ENCODE data around the gene PTCD1.
"Not testable (repeated sequence)": the region's sequence is repeated elsewhere in the genome, so short reads cannot be mapped to it uniquely, and the experiment has no call there.

The PTCD1 gene

DNA sequence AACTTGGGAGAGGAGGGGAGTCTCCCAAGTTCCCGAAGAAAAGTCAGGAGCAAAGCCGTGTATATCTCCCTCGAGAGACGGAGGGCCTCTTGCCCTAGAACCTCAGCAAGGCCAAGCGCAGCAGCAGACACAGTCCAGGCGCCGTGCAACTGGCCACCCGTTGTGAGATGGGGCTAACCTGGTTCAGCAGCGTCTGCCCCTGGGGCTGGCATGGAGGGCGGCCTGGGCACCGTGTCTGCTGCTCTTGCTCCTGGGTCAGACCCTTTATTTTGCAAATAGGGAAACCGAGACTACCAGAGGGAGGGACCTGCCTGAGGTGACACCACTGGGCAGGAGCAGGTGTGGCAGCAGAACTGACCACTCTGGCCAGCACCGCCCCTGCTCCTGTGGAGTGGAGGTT is 13.9 kb upstream of the PTCD1 start:
- no peak for DNase-seq
- in situ Hi-C loops (cut with HindIII; ENCODE audit: low pct_ligation_motif_present, low pct_unique_long_range_greater_than_20kb, low sequenced_read_pairs) = no loop called here

DNA sequence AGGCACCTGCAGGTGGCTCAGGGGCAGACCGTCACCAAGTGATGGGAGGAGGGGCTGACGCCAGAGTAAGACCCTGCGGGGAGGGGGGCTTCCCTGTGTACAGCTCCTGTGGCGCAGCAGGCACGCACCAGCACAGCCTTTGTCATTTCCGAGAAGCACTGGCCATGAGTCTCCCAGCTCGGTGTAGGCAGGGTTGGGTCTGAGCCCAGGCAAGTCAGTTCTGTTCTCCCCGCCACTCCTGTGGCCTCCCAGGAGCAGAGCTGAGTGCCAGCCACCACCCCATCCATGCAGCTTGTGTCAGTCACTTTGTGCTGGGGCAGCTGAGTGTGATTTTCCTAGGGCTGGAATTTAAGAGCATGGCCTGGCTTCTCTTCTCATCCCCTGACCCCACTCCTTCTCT is 13.3 kb upstream of the PTCD1 start:
- DNase-seq = no peak
- in situ Hi-C loops (cut with HindIII; ENCODE audit: low pct_ligation_motif_present, low pct_unique_long_range_greater_than_20kb, low sequenced_read_pairs) = no loop called here

DNA sequence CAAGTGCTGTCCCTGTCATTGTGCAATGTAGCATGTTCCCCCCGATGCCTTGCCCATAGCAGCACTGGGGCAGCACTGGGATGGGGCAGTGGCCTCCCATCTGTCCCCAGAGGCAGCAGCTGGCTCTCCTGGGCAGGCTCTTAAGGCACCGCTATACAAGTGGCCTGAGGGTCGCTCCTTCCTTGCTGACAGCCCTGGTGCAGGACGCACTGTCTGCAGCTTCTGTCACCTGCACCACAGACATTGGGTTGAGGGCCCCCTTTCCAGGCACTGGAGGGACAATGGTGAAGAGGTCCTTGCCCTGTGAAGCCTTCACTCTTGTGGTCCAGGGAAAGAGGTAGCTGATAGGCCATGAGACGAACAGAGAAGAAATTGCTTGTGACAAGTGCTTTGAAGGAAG is 10.7 kb upstream of the PTCD1 start:
- in situ Hi-C loops (cut with HindIII; ENCODE audit: low pct_ligation_motif_present, low pct_unique_long_range_greater_than_20kb, low sequenced_read_pairs) = no loop called here
- DNase-seq = no peak

DNA sequence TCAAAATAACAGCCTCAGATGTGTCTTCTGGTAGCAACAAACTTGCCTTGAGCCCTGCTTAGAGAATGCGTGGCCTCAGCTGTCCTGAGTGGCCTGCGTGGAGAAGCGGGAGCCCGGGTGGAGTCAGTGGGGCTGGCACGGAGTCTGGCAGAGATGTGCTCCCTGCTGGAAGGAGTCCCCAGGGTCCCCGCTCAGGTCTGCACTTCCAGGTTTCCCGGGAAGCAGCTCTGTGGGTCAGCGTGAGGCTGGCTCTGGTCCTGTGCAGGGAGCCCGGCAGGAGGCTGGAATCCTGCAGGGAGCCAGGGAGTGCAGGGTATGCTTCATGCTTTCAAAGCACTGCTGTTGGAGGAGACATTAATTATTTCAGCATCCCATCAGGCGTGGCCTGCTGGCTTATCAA is 10.3 kb upstream of the PTCD1 start:
- DNase-seq = no peak
- in situ Hi-C loops (cut with HindIII; ENCODE audit: low pct_ligation_motif_present, low pct_unique_long_range_greater_than_20kb, low sequenced_read_pairs) = no loop called here

DNA sequence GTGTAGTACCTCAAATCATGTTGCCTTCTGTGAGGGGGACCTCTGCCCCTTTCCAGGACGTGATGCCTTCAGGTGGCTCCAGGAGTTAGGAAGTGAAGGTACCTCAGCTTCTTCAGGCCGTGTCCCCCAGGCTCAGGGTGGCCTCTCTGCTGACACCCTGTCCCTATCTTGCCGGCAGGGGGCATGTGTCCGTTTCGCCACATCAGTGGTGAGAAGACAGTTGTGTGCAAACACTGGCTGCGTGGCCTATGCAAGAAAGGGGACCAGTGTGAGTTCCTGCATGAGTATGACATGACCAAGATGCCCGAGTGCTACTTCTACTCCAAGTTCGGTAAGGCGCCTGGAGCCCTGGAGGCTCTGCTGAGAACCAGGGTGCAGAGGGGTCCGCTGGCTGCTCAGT is 9.3 kb upstream of the PTCD1 start:
- no peak for DNase-seq
- in situ Hi-C loops (cut with HindIII; ENCODE audit: low pct_ligation_motif_present, low pct_unique_long_range_greater_than_20kb, low sequenced_read_pairs) = no loop called here

DNA sequence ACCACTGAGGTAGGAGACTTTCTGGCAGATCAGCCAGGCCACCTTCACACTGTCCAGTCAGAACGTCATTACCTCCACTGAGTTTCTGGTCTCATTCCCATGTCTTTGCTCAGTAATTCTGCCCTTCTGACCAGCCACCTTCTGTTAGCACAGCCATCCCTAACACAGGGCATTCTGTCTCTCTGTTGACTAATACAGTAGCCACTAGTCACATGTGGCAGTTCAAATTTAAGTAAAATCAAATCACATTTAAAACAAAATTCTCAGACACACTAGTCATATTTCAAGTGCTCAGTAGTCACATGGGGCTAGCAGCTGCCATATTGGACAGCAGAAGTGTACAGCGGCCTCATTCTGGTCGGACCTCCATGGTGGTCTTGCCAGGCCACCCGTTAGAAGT is 7.5 kb upstream of the PTCD1 start:
- no peak for DNase-seq
- in situ Hi-C loops (cut with HindIII; ENCODE audit: low pct_ligation_motif_present, low pct_unique_long_range_greater_than_20kb, low sequenced_read_pairs) = no loop called here

DNA sequence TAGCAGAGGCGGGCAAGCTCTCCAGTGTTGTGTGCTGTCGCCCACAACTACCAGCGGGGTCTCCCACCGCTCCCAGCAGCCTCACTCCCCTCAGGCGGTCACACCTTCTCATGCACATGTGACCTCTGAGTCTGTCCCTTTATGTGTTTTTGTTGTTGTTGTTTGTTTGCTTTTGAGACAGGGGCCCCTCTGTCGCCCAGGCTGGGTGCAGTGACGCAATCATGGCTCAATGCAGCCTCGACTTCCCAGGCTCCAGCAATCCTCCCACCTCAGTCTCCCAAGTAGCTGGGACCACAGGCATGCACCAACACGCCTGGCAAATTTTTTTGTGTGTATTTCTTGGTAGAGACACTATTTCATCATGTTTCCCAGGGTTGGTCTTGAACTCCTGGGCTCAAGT is 1.6 kb upstream of the PTCD1 start:
- in situ Hi-C loops (cut with HindIII; ENCODE audit: low pct_ligation_motif_present, low pct_unique_long_range_greater_than_20kb, low sequenced_read_pairs) = no loop called here
- no peak for DNase-seq

DNA sequence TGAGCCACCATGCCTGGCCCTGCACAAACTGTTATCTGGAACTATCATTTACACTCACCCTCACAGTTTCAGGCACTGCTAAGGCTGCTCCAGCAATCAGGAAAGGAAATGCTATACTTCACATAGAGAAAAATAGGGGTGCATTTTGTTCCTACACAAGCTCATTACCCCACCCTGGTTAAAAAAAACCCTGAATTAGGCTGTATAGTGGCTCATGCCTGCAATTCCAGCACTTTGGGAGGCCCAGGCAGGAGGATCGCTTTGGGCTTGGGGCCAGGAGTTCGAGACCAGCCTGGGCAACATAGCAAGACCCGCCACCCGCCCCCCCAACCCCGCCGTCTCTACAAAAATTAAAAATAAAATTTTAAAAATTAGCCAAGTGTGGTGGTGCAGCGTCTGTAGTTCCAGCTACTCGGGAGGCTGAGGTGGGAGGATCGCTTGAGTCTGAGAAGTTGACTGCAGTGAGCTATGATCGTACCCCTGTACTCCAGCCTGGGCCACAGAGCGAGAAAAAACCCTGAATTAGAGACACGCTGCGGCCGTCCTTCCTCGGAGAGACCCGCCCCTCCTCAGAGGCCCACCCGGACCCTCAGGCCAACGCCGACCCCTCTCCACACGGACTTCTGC is 539 bp downstream of the PTCD1 start:
- in situ Hi-C loops (cut with HindIII; ENCODE audit: low pct_ligation_motif_present, low pct_unique_long_range_greater_than_20kb, low sequenced_read_pairs) = no loop called here
- peak; percentile 24 for DNase-seq

DNA sequence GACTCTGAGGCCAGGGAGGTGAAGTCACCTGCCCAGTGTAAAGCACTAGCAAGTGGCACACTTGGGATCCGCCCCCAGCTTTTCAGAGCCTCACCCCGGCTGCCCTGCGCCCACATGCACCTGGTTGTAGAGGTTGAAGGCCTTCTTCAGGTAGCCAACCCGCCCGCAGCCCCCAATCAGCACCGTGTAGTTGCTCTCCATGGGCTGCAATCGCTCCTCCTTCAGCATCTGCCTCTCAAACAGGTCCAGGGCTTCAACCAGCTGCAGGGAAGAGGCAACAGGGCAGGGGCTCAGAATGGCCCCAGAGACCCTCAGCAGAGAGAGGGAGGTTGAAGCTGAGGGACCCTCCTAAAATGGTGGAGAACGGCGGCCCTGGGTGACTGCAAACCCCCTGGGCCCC is 5.4 kb downstream of the PTCD1 start:
- in situ Hi-C loops (cut with HindIII; ENCODE audit: low pct_ligation_motif_present, low pct_unique_long_range_greater_than_20kb, low sequenced_read_pairs) = no loop called here

DNA sequence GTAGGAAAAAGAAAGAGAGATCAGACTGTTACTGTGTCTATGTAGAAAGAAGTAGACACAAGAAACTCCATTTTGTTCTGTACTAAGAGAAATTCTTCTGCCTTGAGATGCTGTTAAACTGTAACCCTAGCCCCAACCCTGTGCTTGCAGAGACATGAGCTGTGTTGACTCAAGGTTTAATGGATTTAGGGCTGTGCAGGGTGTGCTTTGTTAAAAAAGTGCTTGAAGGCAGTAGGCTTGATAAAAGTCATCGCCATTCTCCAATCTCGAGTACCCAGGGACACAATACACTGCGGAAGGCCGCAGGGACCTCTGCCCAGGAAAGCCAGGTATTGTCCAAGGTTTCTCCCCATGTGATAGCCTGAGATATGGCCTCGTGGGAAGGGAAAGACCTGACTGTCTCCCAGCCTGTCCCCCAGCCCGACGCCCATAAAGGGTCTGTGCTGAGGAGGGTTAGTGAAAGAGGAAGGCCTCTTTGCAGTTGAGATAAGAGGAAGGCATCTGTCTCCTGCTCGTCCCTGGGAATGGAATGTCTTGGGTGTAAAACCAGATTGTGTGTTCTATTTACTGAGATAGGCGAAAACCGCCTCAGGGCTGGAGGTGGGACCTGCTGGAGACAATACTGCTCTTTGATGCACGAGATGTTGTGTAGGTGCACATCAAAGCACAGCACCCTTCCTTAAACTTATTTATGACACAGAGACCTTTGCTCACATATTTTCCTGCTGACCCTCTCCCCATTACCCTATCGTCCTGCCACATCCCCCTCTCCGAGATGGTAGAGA is 6.7 kb downstream of the PTCD1 start:
- DNase-seq; in situ Hi-C loops (cut with HindIII; ENCODE audit: low pct_ligation_motif_present, low pct_unique_long_range_greater_than_20kb, low sequenced_read_pairs): not testable (repeated sequence)

More for the DNA sequence above, 5.4 kb downstream of the PTCD1 start:
- DNase-seq = no peak

DNA sequence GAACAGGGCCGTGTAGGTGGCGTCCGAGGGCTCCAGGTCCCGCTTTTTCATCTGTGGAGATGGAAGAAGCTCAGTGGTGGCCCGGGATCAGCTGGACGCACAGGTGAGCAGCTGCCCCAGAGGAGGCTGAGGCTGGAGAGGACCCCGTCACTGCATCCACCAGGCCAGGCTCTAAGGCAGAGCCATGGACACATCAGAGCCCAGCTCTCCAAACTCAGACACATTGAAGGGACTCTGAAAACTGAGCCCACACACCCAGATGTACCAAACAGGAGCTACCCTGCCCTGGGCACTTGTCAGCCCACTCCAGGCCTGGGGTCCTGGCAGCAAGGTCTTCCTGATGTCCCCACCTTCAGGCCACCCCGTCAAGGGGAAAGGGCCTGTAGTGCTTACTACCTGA is 8.8 kb downstream of the PTCD1 start:
- no peak for DNase-seq
- in situ Hi-C loops (cut with HindIII; ENCODE audit: low pct_ligation_motif_present, low pct_unique_long_range_greater_than_20kb, low sequenced_read_pairs) = no loop called here

DNA sequence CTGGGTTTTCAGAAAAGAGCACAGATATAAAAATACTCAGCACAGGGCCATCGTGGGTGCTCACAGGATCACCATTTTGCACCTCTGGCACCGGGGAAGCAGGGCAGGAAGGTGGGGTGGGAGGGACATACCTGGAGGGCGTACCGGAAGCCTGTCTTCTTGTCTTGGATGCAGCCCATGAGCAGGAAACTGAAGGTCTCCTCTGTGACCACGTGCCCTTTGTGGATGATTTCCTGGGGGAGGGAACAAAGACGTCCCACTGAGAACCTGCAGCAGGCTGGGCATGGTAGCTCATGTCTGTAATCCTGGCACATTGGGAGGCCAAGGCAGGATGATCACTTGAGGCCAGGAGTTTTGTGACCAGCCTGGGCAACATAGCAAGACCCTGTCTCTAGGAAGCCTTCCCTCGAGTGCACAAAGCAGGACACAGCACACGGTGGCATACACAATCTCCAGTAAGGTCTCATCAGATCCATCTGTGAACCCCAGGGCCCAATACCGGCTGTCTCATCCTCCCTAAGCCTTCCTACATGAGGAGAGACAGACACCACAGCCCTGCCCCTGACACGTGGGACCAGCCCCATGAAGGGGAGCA is 9.5 kb downstream of the PTCD1 start:
- DNase-seq = no peak
- in situ Hi-C loops (cut with HindIII; ENCODE audit: low pct_ligation_motif_present, low pct_unique_long_range_greater_than_20kb, low sequenced_read_pairs) = no loop called here

DNA sequence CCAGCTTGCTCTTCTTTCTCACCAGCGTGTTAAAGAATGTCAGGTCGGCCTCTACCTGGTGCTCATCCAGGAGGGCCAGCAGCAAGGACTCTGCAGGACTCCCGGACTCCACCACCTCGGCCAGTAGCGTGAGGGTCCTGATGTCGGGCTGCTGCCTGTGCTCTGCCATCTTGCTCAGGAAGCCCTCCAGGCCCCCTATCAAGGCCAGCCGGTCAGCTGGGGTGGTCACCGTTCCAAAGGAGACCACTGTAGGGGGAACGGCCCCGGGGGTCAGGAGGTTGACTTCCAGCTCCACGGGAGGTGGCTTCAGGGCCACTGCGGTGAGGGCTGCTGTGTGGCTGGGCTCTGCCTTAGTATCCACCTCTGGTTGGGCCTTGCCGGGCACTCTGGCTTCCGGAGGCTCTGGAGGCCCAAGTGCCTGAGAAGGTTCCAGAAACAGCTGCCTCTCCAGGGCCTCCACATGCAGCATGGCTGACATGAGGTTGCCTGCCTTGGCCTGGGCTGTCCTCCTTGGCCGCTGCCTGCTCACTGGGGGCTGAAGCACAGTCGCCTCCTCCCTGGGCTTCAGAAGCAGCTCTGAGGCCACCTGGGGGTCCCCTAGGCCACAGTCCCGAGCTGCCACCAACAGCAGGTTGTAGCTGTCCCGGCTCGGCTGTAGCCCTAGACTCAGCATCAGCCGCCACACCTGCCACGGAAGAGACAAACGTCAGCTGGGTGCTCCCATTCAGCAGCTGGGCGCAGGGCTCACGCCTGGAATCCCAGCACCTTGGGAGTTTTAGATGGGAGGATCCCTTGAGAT is 13.5 kb downstream of the PTCD1 start:
- in situ Hi-C loops (cut with HindIII; ENCODE audit: low pct_ligation_motif_present, low pct_unique_long_range_greater_than_20kb, low sequenced_read_pairs) = no loop called here
- no peak for DNase-seq

DNA sequence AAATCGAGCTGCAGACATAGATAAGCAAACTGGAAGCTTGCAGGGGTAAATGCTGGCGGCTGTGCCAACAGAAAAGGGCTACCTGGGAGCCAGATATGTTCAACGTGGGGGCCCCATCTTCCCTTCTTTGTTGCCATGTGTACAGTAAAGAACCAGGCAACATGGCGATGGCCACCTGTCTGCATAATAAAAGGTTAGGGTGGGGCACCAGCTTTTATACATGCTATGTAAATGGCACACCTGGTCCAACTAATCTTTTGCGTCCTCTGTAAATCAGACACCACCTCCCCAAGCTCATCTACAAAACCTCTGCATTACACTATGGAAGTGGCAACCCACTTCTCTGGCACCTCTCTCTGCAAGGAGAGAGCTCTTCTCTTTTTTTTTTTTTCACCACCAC is 16.0 kb downstream of the PTCD1 start:
- in situ Hi-C loops (cut with HindIII; ENCODE audit: low pct_ligation_motif_present, low pct_unique_long_range_greater_than_20kb, low sequenced_read_pairs) = no loop called here
- DNase-seq = no peak

DNA sequence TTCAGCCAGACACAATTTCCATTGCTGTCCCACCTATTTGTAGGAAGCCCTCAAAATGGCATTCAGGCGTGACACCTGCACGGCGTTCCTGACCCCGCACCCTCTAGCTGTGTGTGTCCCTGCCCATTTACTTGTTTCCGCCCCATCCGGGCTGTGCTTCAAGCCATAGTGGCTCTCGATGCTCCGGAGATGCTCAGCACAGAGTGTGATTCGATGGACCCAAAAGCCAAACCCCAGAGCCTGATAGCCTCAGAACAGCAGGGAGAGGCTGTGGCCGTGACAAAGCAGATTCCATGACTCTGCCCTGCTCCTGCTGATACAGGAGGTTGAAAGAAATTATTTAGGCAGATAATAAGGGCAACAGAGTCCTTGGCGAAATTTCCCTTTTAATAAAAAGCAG is 16.4 kb downstream of the PTCD1 start:
- in situ Hi-C loops (cut with HindIII; ENCODE audit: low pct_ligation_motif_present, low pct_unique_long_range_greater_than_20kb, low sequenced_read_pairs) = no loop called here
- no peak for DNase-seq

DNA sequence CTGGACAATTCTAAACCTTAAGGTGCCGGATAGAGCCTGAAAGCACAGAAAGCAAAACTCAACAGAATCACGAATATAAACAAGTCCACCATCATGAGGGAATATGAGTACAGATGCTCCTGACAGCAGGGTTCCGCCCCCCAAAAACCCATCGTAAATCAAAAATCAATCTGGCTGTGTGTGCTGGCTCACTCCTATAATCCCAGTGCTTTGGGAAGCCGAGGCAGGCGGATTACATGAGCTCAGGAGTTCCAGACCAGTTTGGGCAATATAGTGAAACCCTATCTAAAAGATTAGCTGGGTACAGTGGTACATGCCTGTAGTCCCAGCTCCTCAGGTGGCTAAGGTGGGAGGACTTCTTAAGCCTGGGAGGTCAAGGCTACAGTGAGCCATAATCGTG is 17.6 kb downstream of the PTCD1 start:
- no peak for DNase-seq
- in situ Hi-C loops (cut with HindIII; ENCODE audit: low pct_ligation_motif_present, low pct_unique_long_range_greater_than_20kb, low sequenced_read_pairs) = no loop called here

DNA sequence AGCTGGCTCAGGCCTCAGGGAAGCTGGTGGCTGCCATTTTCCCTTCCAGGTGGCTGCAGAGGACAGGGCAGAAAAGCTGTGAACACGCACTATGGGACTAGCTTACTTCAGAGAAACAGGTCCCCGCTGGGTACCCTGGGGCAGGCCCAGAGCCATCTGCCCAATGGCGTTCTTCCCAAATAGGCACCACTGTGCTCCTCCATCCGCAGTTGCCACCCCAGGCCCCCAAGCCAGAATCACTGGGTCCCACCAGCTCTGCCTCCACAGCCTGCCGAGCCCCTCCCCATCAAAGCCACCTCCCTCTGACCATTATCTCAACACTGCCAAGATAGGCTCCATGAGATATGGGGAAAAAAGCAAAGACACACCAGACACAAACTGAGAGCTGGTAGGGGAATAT is 18.4 kb downstream of the PTCD1 start:
- no peak for DNase-seq
- in situ Hi-C loops (cut with HindIII; ENCODE audit: low pct_ligation_motif_present, low pct_unique_long_range_greater_than_20kb, low sequenced_read_pairs) = no loop called here

DNA sequence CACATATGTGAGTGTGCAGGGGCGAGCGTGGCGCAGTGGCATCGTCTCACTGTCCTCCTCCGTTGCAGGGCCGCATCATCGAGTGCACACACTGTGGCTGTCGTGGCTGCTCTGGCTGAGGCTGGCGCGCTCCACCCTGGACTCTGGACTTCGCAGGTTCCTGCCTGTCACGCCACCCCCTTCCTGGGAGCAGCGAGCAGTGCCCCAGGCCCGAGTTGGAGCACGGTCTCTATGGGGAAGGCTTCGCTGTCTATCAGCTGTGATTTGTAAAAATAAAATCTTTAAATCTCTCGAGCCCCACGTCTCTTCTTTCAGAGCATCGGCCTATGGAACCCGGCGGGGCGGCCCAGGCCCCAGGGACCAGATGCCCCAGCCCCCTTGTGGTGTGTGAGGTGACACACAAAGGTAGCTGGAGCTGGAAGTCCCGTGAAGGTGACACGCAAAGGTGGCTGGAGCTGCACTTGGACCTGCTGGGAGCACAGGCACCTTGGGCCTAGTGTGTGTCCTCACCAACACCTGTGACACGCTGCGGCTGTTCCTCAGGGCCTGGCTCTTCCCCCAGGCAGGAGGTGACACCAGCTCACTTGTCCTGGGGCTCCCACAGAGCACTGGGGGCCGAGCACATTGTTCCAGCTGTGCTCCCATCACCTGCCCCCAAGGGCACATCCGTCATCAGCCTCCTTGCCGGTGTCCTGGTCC is 19.1 kb downstream of the PTCD1 start:
- in situ Hi-C loops (cut with HindIII; ENCODE audit: low pct_ligation_motif_present, low pct_unique_long_range_greater_than_20kb, low sequenced_read_pairs) = no loop called here

DNA sequence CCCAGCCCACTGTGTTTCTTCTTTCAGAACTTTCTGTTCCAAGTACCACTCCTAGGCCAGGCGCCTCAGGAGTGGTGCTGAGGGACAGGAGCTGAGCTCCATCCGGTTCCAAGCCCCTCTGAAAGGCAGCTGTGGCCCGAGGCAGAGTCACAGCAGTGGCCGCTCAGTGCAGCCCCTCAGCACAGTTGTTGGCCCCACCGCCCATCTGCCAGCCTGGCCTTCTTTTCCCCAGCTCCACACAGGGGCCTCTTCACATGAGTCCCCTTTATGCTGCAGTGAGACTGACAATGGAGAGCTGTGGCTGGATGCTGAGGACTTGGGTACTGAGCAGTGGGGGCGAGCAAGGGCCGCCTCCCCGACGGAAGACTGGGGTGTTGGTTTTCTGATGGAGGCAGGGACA is 20.3 kb downstream of the PTCD1 start:
- DNase-seq = no peak
- in situ Hi-C loops (cut with HindIII; ENCODE audit: low pct_ligation_motif_present, low pct_unique_long_range_greater_than_20kb, low sequenced_read_pairs) = no loop called here

More for the DNA sequence above, 19.1 kb downstream of the PTCD1 start:
- no peak for DNase-seq
